PC-3 (cell line): ENCODE measurements around the gene CASZ1.

Experiments
- CTCF ChIP-seq: fragments of 300-600 bp; sonication (generic); conservative IDR thresholded peaks from 2 replicates; pipeline ENCODE4 v1.5.1; 2017; ENCODE audit warnings: antibody characterized with exemption, low read depth, mild to moderate bottlenecking, low read length
- EZH2 ChIP-seq: fragments of 300-600 bp; sonication (generic); IDR thresholded peaks from one replicate; pipeline ENCODE4 v1.6.1; 2017; ENCODE audit warnings: antibody characterized with exemption, mild to moderate bottlenecking, low read length; ENCODE audit not compliant: unreplicated experiment
- EZH2phosphoT487 ChIP-seq: fragments of 300-600 bp; sonication (generic); IDR thresholded peaks from 2 replicates; pipeline ENCODE4 v1.6.1; 2018; ENCODE audit warnings: mild to moderate bottlenecking, antibody characterized with exemption, low read length, borderline replicate concordance

- no peak for TF ChIP-seq CTCF
- no peak for TF ChIP-seq EZH2
- TF ChIP-seq EZH2phosphoT487: no peak
These were observed 125.4 kb downstream of the CASZ1 start for GRCh38 chr1:10671090-10671489.
